OCI-LY3 (cell line): Measurements from ENCODE around the gene NAV2.

Experiments used
- EZH2phosphoT487 ChIP-seq: fragments of 200-600 bp; shearing (Covaris generic); IDR thresholded peaks from 2 replicates; pipeline ENCODE4 v1.6.1; 2018; ENCODE audit warnings: antibody characterized with exemption, mixed run types, low read depth
- TF ChIP-seq, protein P1 (sequence below): fragments of 200-600, 300-600 bp; sonication (generic); IDR thresholded peaks from 2 replicates; pipeline ENCODE4 v1.5.1; 2014; ENCODE audit warnings: antibody characterized with exemption, low read length, low read depth

DNA sequence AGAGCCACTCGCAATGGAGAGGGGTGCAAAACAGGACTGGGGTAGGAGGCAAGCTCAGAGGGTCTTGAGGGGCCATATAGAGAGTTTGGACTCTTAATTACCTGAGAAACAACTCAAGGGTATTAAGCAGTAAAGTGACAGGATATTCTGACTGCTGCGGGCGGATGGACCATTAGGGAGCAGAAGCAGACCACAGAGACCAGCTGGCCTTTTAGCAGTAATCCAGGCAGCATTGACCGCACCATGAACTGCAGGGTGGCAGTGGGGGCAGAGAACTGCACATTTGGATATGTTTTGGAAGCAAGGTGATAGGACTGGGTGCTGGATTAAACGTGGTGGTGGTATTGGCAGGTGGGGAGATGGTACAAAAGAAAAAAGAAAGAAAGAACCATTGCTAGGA lies 322.3 kb downstream of the NAV2 start:
- TF ChIP-seq, protein P1, sequence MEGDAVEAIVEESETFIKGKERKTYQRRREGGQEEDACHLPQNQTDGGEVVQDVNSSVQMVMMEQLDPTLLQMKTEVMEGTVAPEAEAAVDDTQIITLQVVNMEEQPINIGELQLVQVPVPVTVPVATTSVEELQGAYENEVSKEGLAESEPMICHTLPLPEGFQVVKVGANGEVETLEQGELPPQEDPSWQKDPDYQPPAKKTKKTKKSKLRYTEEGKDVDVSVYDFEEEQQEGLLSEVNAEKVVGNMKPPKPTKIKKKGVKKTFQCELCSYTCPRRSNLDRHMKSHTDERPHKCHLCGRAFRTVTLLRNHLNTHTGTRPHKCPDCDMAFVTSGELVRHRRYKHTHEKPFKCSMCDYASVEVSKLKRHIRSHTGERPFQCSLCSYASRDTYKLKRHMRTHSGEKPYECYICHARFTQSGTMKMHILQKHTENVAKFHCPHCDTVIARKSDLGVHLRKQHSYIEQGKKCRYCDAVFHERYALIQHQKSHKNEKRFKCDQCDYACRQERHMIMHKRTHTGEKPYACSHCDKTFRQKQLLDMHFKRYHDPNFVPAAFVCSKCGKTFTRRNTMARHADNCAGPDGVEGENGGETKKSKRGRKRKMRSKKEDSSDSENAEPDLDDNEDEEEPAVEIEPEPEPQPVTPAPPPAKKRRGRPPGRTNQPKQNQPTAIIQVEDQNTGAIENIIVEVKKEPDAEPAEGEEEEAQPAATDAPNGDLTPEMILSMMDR: no peak
- TF ChIP-seq EZH2phosphoT487: no peak
